Measurements from ENCODE around the gene CAMK2A. TPM values are rescaled to one million over a fixed set of nuclear protein-coding genes. Genes with fewer than 3 reads are reported as not detected.

Gene CAMK2A
- total RNA-seq = under 0.01 and 0.28 TPM in 2 replicates

GRCh38 chr5:150289551-150290390 lies at the start of gene CAMK2A:
TSS of gene CAMK2A (minus strand) at chr5:150289773. CDS start at chr5:150289625, 148 bp downstream.

GRCh38 chr5:150302301-150303069 lies 12.9 kb upstream of the CAMK2A start, which contains the start of gene ARSI:
TSS of gene ARSI (minus strand) at chr5:150302905. CDS start at chr5:150302373, 532 bp downstream.

GRCh38 chr5:150189728-150190502 lies 99.7 kb downstream of the CAMK2A start, which contains the start of gene SLC6A7:
TSS of gene SLC6A7 (plus strand) at chr5:150190062. CDS start at chr5:150190328, 266 bp downstream.

Other genes starting within 250 kb of the CAMK2A start
- gene CSF1R, start 203.2 kb downstream of the CAMK2A start, total RNA-seq = 0.56 and 0.58 TPM in 2 replicates
- gene PDGFRB, start 133.9 kb downstream of the CAMK2A start, total RNA-seq = 97.2 and 197 TPM in 2 replicates
- gene CDX1, start 123.0 kb downstream of the CAMK2A start, total RNA-seq = 0.38 and 0.56 TPM in 2 replicates
- gene SLC6A7, start 99.7 kb downstream of the CAMK2A start, total RNA-seq = under 0.01 TPM in 2 replicates
- 4.4 and 5.4 TPM in 2 replicates for gene ARSI, start 13.1 kb upstream of the CAMK2A start, total RNA-seq
- gene TCOF1, start 67.9 kb upstream of the CAMK2A start, total RNA-seq = 10.1 and 33.2 TPM in 2 replicates
- 0.38 and 0.85 TPM in 2 replicates for gene CD74, start 123.1 kb upstream of the CAMK2A start, total RNA-seq
- 3,397 and 3,748 TPM in 2 replicates for gene RPS14, start 160.0 kb upstream of the CAMK2A start, total RNA-seq
- 39.5 and 65.6 TPM in 2 replicates for gene NDST1, start 218.4 kb upstream of the CAMK2A start, total RNA-seq

All from regular cardiac myocyte (primary cell).